Colonic mucosa (tissue), 4 donors: ENCODE data around the gene BRIX1. TPM values are rescaled to one million over a fixed set of nuclear protein-coding genes. Genes with fewer than 3 reads are reported as not detected.

ENCODE experiments used
- DNase-seq: peaks from one replicate; pipeline ENCODE4 v3.0.0-alpha.2; 2020
- H3K27ac ChIP-seq: fragments of 200-600 bp; one replicate; pipeline ENCODE4 v1.8.0; 2021
- H3K27me3 ChIP-seq: fragments of 200-600 bp; one replicate; pipeline ENCODE4 v1.8.0; 2021
- H3K36me3 ChIP-seq: fragments of 200-600 bp; one replicate; pipeline ENCODE4 v1.8.0; 2021
- H3K4me1 ChIP-seq: fragments of 200-600 bp; one replicate; pipeline ENCODE4 v1.8.0; 2021; ENCODE audit warnings: mild to moderate bottlenecking
- H3K4me3 ChIP-seq: fragments of 200-600 bp; one replicate; pipeline ENCODE4 v1.8.0; 2021
- H3K9ac ChIP-seq, 2 donors: one replicate each; pipeline ENCODE4 v1.7.0; 2013; ENCODE audit warnings: control low read depth in 2 of 2, low read depth in 2 of 2, low read length in 2 of 2
- H3K9me3 ChIP-seq: fragments of 200-600 bp; one replicate; pipeline ENCODE4 v1.8.0; 2021
- intact Hi-C: fragments of 100-400 bp; cut with DNase I; formaldehyde crosslinking; loops from one replicate; pipeline ENCODE4 v1.14.1; 2022
- total RNA-seq, 2 donors: library from RNA; stranded (reverse); fragmentation: NEBNext Ultra II Directional in 1 of 2; extraction: Animal tissue kit (Norgen Biotek cat#: 25700) in 1 of 2; gene quantifications; one replicate each; pipeline ENCODE4 v1.2.1, GENCODE V29; 2021
- TF ChIP-seq, protein P1 (sequence below): fragments of 200-600 bp; IDR thresholded peaks from one replicate; pipeline ENCODE4 v1.8.0; 2022; ENCODE audit warnings: antibody characterized with exemption, mild to moderate bottlenecking
- donor health status: healthy.
- donor health status: DM: no; HTN: no; CAD: no.
- donor health status: DM: no; HTN: no; CAD: no.

Gene BRIX1
- total RNA-seq, 2 donors from 2014 or later: 13.6 to 22.6 TPM

DNA sequence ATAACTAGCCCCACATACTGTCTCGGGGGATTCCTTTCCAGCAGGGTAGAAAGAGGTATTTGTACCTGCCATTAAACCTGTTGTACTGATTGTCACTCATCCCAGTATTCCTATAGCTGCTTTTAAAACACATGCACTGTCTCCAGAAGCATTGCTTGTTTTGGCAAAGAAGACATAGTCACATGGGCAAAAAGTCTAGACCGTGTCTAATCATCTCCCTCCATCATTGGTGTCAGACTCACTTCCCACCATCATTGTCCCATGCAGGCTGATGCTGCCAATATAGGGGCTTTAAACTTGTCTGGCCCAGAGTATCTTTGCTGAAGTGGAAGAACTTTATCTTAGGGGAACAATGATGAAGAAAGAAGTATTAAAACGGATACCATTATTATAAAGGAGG, 26.4 kb downstream of the BRIX1 start:
- H3K4me3 ChIP-seq: no peak overlapping the region
- intact Hi-C loops: no loop called here
- no peaks in the 10 kb centered on the region for H3K4me1 ChIP-seq
- H3K9ac ChIP-seq: no peak overlapping the region
- no peaks in the 10 kb centered on the region for H3K9me3 ChIP-seq
- DNase-seq: no peak
- TF ChIP-seq, protein P1, sequence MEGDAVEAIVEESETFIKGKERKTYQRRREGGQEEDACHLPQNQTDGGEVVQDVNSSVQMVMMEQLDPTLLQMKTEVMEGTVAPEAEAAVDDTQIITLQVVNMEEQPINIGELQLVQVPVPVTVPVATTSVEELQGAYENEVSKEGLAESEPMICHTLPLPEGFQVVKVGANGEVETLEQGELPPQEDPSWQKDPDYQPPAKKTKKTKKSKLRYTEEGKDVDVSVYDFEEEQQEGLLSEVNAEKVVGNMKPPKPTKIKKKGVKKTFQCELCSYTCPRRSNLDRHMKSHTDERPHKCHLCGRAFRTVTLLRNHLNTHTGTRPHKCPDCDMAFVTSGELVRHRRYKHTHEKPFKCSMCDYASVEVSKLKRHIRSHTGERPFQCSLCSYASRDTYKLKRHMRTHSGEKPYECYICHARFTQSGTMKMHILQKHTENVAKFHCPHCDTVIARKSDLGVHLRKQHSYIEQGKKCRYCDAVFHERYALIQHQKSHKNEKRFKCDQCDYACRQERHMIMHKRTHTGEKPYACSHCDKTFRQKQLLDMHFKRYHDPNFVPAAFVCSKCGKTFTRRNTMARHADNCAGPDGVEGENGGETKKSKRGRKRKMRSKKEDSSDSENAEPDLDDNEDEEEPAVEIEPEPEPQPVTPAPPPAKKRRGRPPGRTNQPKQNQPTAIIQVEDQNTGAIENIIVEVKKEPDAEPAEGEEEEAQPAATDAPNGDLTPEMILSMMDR: no peak
- H3K36me3 ChIP-seq: peaks cover 7% of the 10 kb centered on the region
- H3K27me3 ChIP-seq: no peaks in the 10 kb centered on the region
- no peak overlapping the region for H3K27ac ChIP-seq

DNA sequence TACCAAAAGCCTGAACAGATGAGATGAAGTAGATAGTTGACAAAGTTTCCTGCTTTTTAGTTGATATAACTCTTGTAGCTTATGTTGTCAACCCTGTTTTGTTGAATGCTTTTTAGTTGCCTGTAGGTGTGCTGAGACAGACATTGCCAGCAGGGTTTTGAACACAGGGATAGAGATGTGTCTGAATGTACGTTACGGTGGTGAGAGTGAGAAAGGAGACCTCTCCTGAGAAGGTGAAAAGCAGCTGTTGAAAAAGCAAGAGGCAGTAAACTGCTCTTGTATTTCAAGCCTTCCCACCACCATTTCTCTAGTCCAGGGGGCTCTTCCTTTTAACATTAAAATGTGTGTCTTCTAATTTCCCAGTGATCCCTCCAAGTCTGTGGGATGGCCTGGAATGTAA, 28.5 kb downstream of the BRIX1 start:
- Histone ChIP-seq H3K27ac (no peak overlapping the region), H3K9ac (no peak overlapping the region), H3K9me3 (no peaks in the 10 kb centered on the region), H3K4me1 (no peaks in the 10 kb centered on the region), H3K36me3 (peaks cover 7% of the 10 kb centered on the region), H3K27me3 (no peaks in the 10 kb centered on the region), H3K4me3 (no peak overlapping the region)
- no peak for DNase-seq
- TF ChIP-seq, protein P1: no peak
- intact Hi-C loops: no loop called here

DNA sequence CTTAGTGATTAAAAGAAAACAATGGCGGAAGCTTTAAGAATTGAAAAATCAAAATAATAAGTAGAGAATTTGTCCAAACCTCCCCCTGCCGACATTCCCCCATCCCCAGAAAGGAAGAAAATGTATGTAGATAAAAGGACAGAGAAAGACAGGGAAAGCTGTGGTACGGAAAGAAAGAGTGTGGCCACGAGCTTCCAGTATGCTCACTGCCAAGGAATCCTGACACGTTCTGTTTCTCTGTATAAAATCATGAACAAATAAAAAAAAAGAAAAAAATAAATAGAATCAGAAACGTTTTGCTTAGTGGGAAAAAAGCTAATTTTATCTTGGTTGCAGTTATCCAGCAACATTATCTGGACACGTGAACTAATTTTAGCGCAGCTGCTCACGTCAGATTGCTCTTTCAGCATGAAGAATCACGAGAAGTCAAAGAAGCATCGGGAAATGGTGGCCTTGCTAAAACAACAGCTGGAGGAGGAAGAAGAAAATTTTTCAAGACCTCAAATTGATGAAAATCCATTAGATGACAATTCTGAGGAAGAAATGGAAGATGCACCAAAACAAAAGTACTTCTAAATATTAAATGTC, 29.0 kb downstream of the BRIX1 start:
- Histone ChIP-seq H3K27ac (no peak overlapping the region), H3K9me3 (no peaks in the 10 kb centered on the region), H3K4me3 (no peak overlapping the region), H3K27me3 (no peaks in the 10 kb centered on the region), H3K4me1 (no peaks in the 10 kb centered on the region), H3K9ac (no peak overlapping the region), H3K36me3 (peaks cover 7% of the 10 kb centered on the region)
- TF ChIP-seq, protein P1: no peak
- DNase-seq: no peak
- intact Hi-C loops: no loop called here

DNA sequence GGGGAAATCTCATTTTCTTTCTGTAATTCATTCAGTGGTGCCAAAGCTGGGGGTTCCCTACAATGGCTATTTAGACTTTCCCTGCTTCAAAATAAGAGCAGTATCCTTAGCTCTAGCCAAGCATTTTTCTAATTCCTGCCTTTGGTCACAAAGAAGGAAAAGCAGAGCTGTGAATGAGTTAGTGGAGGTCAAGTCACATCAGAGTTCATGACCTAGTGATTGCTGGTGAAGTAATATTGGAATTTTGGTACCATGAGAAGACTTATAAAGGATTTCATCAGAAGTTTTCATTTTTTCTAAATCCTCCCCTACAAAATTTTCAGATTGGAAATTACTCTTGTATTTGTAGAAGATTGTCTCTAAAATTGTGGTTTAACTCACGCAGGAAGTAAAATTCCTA, 41.8 kb downstream of the BRIX1 start:
- no peaks in the 10 kb centered on the region for H3K4me1 ChIP-seq
- intact Hi-C loops: no loop called here
- H3K36me3 ChIP-seq: no peaks in the 10 kb centered on the region
- TF ChIP-seq, protein P1: no peak
- no peak overlapping the region for H3K9ac ChIP-seq
- DNase-seq: no peak
- H3K27me3 ChIP-seq: no peaks in the 10 kb centered on the region
- H3K9me3 ChIP-seq: no peaks in the 10 kb centered on the region
- H3K27ac ChIP-seq: no peak overlapping the region
- H3K4me3 ChIP-seq: no peak overlapping the region

DNA sequence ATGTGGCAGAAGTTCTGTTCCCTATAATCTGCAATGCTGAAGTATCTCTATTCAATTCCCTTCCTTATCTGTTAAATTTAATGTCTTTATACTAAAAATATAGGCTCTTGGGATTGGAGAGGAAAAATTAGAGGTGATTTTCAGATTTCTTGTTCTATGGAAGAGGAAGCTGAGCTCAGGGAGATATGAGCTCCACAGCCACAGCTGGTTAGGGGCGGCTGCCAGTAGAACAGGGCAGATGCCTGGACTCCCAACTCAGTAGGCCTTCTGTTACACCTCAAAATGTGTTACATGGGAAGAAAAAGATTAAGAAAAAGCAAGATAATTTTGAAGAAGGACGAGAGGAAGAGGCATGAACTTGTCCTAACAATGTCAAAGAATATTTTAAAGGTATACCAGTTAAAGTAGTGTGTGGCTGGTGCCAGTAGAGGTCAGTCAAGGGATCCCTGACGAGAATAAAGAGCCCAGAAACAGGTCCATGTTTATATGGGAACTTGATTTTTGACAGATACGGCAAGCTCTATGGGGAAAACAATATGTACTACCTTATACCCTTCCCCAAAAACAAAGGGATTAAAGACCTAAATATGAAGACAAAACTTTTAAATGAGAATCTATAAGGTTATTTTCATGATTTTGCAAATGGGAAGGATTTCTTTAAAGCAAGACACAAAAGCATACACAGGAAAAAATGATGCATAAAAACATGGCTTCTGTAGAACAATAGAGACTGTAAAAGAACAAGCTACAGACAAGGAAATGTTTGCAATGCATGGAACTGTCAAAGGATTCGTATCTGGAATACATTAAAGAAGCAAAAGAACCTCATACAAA, 42.6 kb downstream of the BRIX1 start:
- Histone ChIP-seq H3K4me1 (no peaks in the 10 kb centered on the region), H3K27ac (no peak overlapping the region), H3K9me3 (no peaks in the 10 kb centered on the region), H3K36me3 (no peaks in the 10 kb centered on the region), H3K9ac (no peak overlapping the region), H3K27me3 (no peaks in the 10 kb centered on the region), H3K4me3 (no peak overlapping the region)
- intact Hi-C loops: no loop called here
- TF ChIP-seq, protein P1: peak; percentile 25
- DNase-seq: peak; percentile 28
